Measurements from ENCODE around the gene CCDC92.

DNA sequence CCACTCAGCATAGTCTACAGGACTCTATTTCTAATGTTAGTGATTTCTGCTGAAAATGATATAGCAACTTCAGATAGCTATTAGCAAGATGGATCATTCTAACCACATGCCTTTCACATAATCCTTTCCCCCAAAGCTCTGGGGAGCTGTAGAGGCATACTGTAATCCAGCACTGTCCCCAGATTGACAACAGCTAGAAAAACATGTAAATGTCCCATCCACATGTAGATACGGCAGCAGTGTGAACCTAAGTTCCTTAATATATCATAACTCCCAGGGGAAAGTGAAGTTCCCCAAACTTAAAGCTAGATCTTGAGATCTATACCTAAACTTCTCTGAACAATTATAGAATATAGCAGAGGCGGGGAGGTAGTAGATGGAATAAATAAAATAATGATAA, 14.4 kb upstream of the CCDC92 start:
- TF ChIP-seq, protein P1, sequence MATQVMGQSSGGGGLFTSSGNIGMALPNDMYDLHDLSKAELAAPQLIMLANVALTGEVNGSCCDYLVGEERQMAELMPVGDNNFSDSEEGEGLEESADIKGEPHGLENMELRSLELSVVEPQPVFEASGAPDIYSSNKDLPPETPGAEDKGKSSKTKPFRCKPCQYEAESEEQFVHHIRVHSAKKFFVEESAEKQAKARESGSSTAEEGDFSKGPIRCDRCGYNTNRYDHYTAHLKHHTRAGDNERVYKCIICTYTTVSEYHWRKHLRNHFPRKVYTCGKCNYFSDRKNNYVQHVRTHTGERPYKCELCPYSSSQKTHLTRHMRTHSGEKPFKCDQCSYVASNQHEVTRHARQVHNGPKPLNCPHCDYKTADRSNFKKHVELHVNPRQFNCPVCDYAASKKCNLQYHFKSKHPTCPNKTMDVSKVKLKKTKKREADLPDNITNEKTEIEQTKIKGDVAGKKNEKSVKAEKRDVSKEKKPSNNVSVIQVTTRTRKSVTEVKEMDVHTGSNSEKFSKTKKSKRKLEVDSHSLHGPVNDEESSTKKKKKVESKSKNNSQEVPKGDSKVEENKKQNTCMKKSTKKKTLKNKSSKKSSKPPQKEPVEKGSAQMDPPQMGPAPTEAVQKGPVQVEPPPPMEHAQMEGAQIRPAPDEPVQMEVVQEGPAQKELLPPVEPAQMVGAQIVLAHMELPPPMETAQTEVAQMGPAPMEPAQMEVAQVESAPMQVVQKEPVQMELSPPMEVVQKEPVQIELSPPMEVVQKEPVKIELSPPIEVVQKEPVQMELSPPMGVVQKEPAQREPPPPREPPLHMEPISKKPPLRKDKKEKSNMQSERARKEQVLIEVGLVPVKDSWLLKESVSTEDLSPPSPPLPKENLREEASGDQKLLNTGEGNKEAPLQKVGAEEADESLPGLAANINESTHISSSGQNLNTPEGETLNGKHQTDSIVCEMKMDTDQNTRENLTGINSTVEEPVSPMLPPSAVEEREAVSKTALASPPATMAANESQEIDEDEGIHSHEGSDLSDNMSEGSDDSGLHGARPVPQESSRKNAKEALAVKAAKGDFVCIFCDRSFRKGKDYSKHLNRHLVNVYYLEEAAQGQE (IDR thresholded peaks at IDR 0.05; ENCODE audit: insufficient read depth in 1 of 2, low read depth in 2 of 2, low read length in 2 of 2): no peak
- TF ChIP-seq POLR2AphosphoS5 (IDR thresholded peaks at IDR 0.05; ENCODE audit: low read depth, low read length): no peak

Data from PFSK-1 (cell line).